ENCODE measurements around the gene LHX3.

GRCh38 chr9:136193891-136194279 is 11.0 kb downstream of the LHX3 start:
- TF ChIP-seq POLR2AphosphoS5 (IDR thresholded peaks at IDR 0.05) (no peak), CTCF (IDR thresholded peaks at IDR 0.05 in 8 of 11, conservative IDR thresholded peaks at IDR 0.05 in 3 of 11) (no peak), POLR2A (IDR thresholded peaks at IDR 0.05) (no peak)
